Activated CD8-positive, alpha-beta memory T cell treated with anti-CD3 and anti-CD28 coated beads, Interleukin-2, amount 50 U/mL, for 4 hours (primary cell): Measurements from ENCODE around the gene PLXNA3.

Source experiments
- DNase-seq: peaks from one replicate; pipeline ENCODE4 v3.0.0-alpha.2; 2020

The PLXNA3 gene

GRCh38 chrX:154436374-154436982, 21.6 kb upstream of the PLXNA3 start:
- peak; percentile 50 for DNase-seq

GRCh38 chrX:154436983-154437752, 20.9 kb upstream of the PLXNA3 start, which contains the start of gene GDI1:
TSS of gene GDI1 (plus strand) at chrX:154437154. CDS start at chrX:154437255, 101 bp downstream.
- peak; percentile 56 for DNase-seq

- DNase-seq: no peak
Observed at GRCh38 chrX:154437971-154438893, 19.8 kb upstream of the PLXNA3 start.

GRCh38 chrX:154439841-154440240, 18.2 kb upstream of the PLXNA3 start:
- DNase-seq: no peak

- no peak for DNase-seq
Observed at GRCh38 chrX:154440623-154441357, 17.3 kb upstream of the PLXNA3 start.

- no peak for DNase-seq
Observed at GRCh38 chrX:154441564-154441963, 16.5 kb upstream of the PLXNA3 start.

- no peak for DNase-seq
Observed at GRCh38 chrX:154441984-154442707, 15.9 kb upstream of the PLXNA3 start.

GRCh38 chrX:154443479-154443910, 14.6 kb upstream of the PLXNA3 start:
- no peak for DNase-seq

- peak; percentile 70 for DNase-seq
Observed at GRCh38 chrX:154443992-154444754, 13.9 kb upstream of the PLXNA3 start, which contains the start of gene FAM50A. TSS of gene FAM50A (plus strand) at chrX:154444141. CDS start at chrX:154444236, 95 bp downstream.

GRCh38 chrX:154444755-154445246, 13.3 kb upstream of the PLXNA3 start:
- DNase-seq: no peak

- DNase-seq: no peak
Observed at GRCh38 chrX:154445776-154446175, 12.3 kb upstream of the PLXNA3 start.

- DNase-seq: no peak
Observed at GRCh38 chrX:154446430-154446829, 11.7 kb upstream of the PLXNA3 start.

- DNase-seq: no peak
Observed at GRCh38 chrX:154448484-154448883, 9.6 kb upstream of the PLXNA3 start.

GRCh38 chrX:154449618-154450017, 8.5 kb upstream of the PLXNA3 start:
- no peak for DNase-seq

GRCh38 chrX:154450312-154450711, 7.8 kb upstream of the PLXNA3 start:
- no peak for DNase-seq

GRCh38 chrX:154452823-154453222, 5.3 kb upstream of the PLXNA3 start:
- DNase-seq: no peak

GRCh38 chrX:154457491-154458115, 478 bp upstream of the PLXNA3 start:
- peak; percentile 59 for DNase-seq

- DNase-seq: no peak
Observed at GRCh38 chrX:154458954-154459778, 1.1 kb downstream of the PLXNA3 start.

GRCh38 chrX:154459832-154460231, 1.8 kb downstream of the PLXNA3 start:
- DNase-seq: no peak
